ENCODE measurements around the gene TFAP2E.

DNA sequence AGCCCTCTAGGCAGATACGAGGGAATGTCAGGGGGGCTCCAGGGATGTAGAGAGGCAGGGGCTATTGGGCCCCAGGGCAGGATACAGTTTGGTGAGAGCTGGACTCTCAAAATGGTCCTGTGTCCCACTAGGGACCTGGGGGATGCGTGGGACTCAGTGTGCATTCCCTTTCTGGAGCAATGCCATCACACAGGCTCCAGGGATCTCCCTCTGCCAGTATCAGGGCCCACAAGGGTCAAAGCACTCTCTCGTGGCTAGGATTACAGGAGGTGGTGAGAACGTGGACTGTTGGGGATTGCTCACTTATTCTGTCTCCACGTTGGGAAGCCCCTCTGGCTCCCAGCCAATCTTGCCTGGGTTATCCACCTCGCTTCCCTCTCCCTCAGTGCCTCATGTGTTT, 41.7 kb upstream of the TFAP2E start:
- TF ChIP-seq, protein P1, sequence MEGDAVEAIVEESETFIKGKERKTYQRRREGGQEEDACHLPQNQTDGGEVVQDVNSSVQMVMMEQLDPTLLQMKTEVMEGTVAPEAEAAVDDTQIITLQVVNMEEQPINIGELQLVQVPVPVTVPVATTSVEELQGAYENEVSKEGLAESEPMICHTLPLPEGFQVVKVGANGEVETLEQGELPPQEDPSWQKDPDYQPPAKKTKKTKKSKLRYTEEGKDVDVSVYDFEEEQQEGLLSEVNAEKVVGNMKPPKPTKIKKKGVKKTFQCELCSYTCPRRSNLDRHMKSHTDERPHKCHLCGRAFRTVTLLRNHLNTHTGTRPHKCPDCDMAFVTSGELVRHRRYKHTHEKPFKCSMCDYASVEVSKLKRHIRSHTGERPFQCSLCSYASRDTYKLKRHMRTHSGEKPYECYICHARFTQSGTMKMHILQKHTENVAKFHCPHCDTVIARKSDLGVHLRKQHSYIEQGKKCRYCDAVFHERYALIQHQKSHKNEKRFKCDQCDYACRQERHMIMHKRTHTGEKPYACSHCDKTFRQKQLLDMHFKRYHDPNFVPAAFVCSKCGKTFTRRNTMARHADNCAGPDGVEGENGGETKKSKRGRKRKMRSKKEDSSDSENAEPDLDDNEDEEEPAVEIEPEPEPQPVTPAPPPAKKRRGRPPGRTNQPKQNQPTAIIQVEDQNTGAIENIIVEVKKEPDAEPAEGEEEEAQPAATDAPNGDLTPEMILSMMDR (IDR thresholded peaks at IDR 0.05) = no peak
- TF ChIP-seq POLR2A (IDR thresholded peaks at IDR 0.05) = no peak
- no peak for TF ChIP-seq POLR2AphosphoS5 (IDR thresholded peaks at IDR 0.05)
- TF ChIP-seq EP300 (IDR thresholded peaks at IDR 0.05) = no peak

Data from sigmoid colon (tissue), 4 donors.